HCT116 (cell line): ENCODE data around the gene CSK. TPM values are rescaled to one million over a fixed set of nuclear protein-coding genes. Genes with fewer than 3 reads are reported as not detected.

Experiments used
- ATAC-seq: fragments of 200-7000 bp; cut with Tn5 transposase; 2 replicates; pipeline ENCODE4 v1.9.1; 2020; ENCODE audit warnings: mild to moderate bottlenecking, moderate library complexity
- BruUV-seq: library from RNA; stranded (reverse); fragments of 400-500 nt; replicated peaks from 2 replicates; lab custom pipeline; 2021; lab: Mats Ljungman, UMichigan
- CTCF ChIA-PET: fragments of 300-600 bp; sonication (Branson Sonifier 250); formaldehyde crosslinking; loops from one replicate; lab custom pipeline; 2021; ENCODE audit warnings: antibody characterized with exemption; lab: Charles Lee
- POLR2A ChIA-PET: fragments of 300-600, 350-600 bp; sonication (Branson Sonifier 250); formaldehyde crosslinking; loops from one replicate; lab custom pipeline; 2021; ENCODE audit warnings: antibody characterized with exemption; lab: Charles Lee
- RAD21 ChIA-PET, 2 experiments: fragments of 300-600 bp; sonication (Branson Sonifier 250); formaldehyde crosslinking; loops; one replicate each; lab custom pipeline; 2023; ENCODE audit warnings: low total read pairs in 2 of 2; ENCODE audit not compliant: uncharacterized antibody in 2 of 2, unreplicated experiment in 2 of 2, low non-redundant PET in 1 of 2; lab: Charles Lee
- DNase-seq: peaks from one replicate; pipeline ENCODE4 v3.0.0-alpha.2; 2010; ENCODE audit warnings: low read depth, low spot score
- H2AFZ ChIP-seq: fragments of 200-600 bp; shearing (Covaris generic), sonication (generic); 2 replicates; pipeline ENCODE4 v1.6.1; 2017; ENCODE audit warnings: low read depth, mixed run types, mixed read lengths, antibody characterized with exemption, low read length; ENCODE audit not compliant: poor library complexity, severe bottlenecking
- H3K27ac ChIP-seq: 2 replicates; pipeline ENCODE4 v1.5.1; 2012; ENCODE audit warnings: low read depth, low read length
- H3K27me3 ChIP-seq: fragments of 200-600 bp; sonication (generic); 2 replicates; pipeline ENCODE4 v1.6.1; 2016; ENCODE audit warnings: mixed run types, low read length, mixed read lengths; ENCODE audit not compliant: insufficient read depth
- H3K36me3 ChIP-seq, 2 experiments: fragments of 200-500 bp in 1 of 2; fragments of 200-600 bp in 1 of 2; sonication (Bioruptor generic) in 1 of 2; sonication (generic) in 1 of 2; 2 replicates each; pipeline versions ENCODE4 v1.5.1 to v1.6.1; 2014 to 2016; ENCODE audit warnings: low read length in 2 of 2, inconsistent platforms in 1 of 2, mixed read lengths in 1 of 2, mixed run types in 1 of 2; ENCODE audit not compliant: insufficient read depth in 2 of 2, control insufficient read depth in 1 of 2
- H3K4me1 ChIP-seq, 2 experiments: fragments of 200-600 bp in 1 of 2; sonication (generic) in 1 of 2; 2 replicates each; pipeline versions ENCODE4 v1.5.1 to v1.6.1; 2012 to 2017; ENCODE audit warnings: low read length in 2 of 2, inconsistent platforms in 1 of 2, mild to moderate bottlenecking in 1 of 2, mixed read lengths in 1 of 2, mixed run types in 1 of 2, moderate library complexity in 1 of 2; ENCODE audit not compliant: insufficient read depth in 2 of 2, control insufficient read depth in 1 of 2
- H3K4me2 ChIP-seq: fragments of 200-600 bp; sonication (generic); 2 replicates; pipeline ENCODE4 v1.6.1; 2017; ENCODE audit warnings: mixed run types, low read length, mixed read lengths
- H3K4me3 ChIP-seq, 2 experiments: fragments of 200-600 bp in 1 of 2; sonication (generic) in 1 of 2; replicated peaks in 1 of 2; 2 replicates each; pipeline ENCODE4 v1.5.1; 2011 to 2016; ENCODE audit warnings: low read length in 2 of 2, control low read depth in 1 of 2, low read depth in 1 of 2, mild to moderate bottlenecking in 1 of 2, mixed read lengths in 1 of 2, mixed run types in 1 of 2
- H3K79me2 ChIP-seq: fragments of 200-600 bp; sonication (generic); 2 replicates; pipeline ENCODE4 v1.6.1; 2017; ENCODE audit warnings: mild to moderate bottlenecking, mixed run types, low read length, moderate library complexity, mixed read lengths; ENCODE audit not compliant: insufficient read depth
- H3K9ac ChIP-seq: fragments of 200-600 bp; sonication (generic); 2 replicates; pipeline ENCODE4 v1.6.1; 2016; ENCODE audit warnings: low read length, mixed read lengths
- H3K9me2 ChIP-seq: fragments of 200-600 bp; sonication (generic), shearing (Covaris generic); 2 replicates; pipeline ENCODE4 v1.6.1; 2017; ENCODE audit warnings: mixed run types, mild to moderate bottlenecking, moderate library complexity; ENCODE audit not compliant: insufficient read depth
- H3K9me3 ChIP-seq, 2 experiments: fragments of 200-500 bp in 1 of 2; fragments of 200-600 bp in 1 of 2; sonication (Bioruptor generic) in 1 of 2; sonication (generic) in 1 of 2; 2 replicates each; pipeline ENCODE4 v1.6.1; 2014 to 2017; ENCODE audit warnings: low read length in 2 of 2, mixed read lengths in 2 of 2, inconsistent platforms in 1 of 2, low read depth in 1 of 2, mild to moderate bottlenecking in 1 of 2, mixed run types in 1 of 2, moderate library complexity in 1 of 2; ENCODE audit not compliant: control insufficient read depth in 1 of 2, insufficient read depth in 1 of 2
- H4K20me1 ChIP-seq: fragments of 200-600 bp; sonication (generic), shearing (Covaris generic); 2 replicates; pipeline ENCODE4 v1.6.1; 2017; ENCODE audit warnings: mixed run types, mild to moderate bottlenecking, moderate library complexity; ENCODE audit not compliant: insufficient read depth
- ELF1 ChIP-seq: IDR thresholded peaks from 2 replicates; pipeline ENCODE4 v1.6.1; 2012; ENCODE audit warnings: low read depth, borderline replicate concordance
- POLR2AphosphoS5 ChIP-seq: IDR thresholded peaks from 2 replicates; pipeline ENCODE4 v1.6.1; 2011; ENCODE audit warnings: mild to moderate bottlenecking, low read depth, low read length, moderate library complexity
- RAD21 ChIP-seq: IDR thresholded peaks from 2 replicates; pipeline ENCODE4 v1.6.1; 2012; ENCODE audit warnings: low read depth, mild to moderate bottlenecking
- SIN3A ChIP-seq: IDR thresholded peaks from 2 replicates; pipeline ENCODE4 v1.6.1; 2012; ENCODE audit warnings: low read depth
- SP1 ChIP-seq: IDR thresholded peaks from 2 replicates; pipeline ENCODE4 v1.6.1; 2012; ENCODE audit warnings: low read depth
- intact Hi-C: fragments of 100-400 bp; cut with micrococcal nuclease; formaldehyde crosslinking; loops from 2 replicates; pipeline ENCODE4 v1.10.0; 2022
- total RNA-seq: library from RNA; stranded (reverse); gene quantifications from one replicate; pipeline ENCODE4 v1.2.1, GENCODE V29; 2021; ENCODE audit not compliant: unreplicated experiment
- TF ChIP-seq, protein P1 (sequence below), 3 experiments: fragments of 200-600 bp in 1 of 3; sonication (generic) in 1 of 3; IDR thresholded peaks in 2 of 3; conservative IDR thresholded peaks in 1 of 3; 2 replicates each; pipeline ENCODE4 v1.5.1; 2012 to 2017; ENCODE audit warnings: low read depth in 2 of 3, low read length in 2 of 3, antibody characterized with exemption in 1 of 3, borderline replicate concordance in 1 of 3, control low read depth in 1 of 3, mild to moderate bottlenecking in 1 of 3, mixed read lengths in 1 of 3, mixed run types in 1 of 3, moderate library complexity in 1 of 3; ENCODE audit not compliant: insufficient read depth in 1 of 3

CSK gene
- total RNA-seq, 1 experiment from 2014 or later, result 72.2 TPM

DNA sequence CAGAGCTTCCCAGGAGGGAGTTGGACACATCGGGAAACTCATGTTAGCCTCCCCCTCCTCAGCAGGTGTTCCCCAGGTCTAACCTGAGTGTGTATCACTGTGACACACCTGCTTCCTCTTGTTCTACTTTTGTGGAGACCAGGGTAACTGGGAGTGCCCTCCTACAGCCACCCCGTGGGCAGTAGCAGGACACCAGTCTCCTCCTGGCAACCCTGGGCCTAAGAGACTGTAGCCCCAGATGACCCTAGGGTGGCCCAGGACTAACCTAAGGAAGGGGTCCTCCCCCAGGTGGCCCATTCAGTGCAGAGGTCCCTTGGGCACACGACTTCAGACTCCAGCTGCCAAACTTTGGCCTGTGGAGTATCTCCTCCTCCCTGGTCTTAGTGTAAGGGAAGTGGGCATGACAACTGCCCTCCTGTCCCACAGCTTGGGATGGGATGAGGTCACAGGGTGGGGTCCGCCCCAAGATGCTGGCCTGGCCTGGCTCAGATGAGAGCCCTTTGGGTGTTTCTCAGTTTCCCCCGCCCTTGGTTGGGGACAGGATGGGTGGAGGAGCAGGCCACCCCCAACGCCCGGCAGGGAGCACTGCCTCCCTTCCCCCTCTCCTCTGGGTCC lies 4.8 kb downstream of the CSK start:
- intact Hi-C loops, result loop anchor here (10.0 kb wide), 1 partner anchor 418 kb away; the partner anchor contains the start of gene C15orf39
- ChIA-PET POLR2A (no interaction called here), CTCF (interaction anchor here (1.4 to 2.7 kb wide), 4 partner anchors 8 to 18 kb away, joined by 3 to 12 read pairs (median 6); no protein-coding TSS in a partner anchor), RAD21 (no interaction called here)
- no peaks in the 10 kb centered on the region for H3K27me3 ChIP-seq
- no peak overlapping the region for H3K4me2 ChIP-seq
- peaks cover 90% of the 10 kb centered on the region for H3K79me2 ChIP-seq
- peaks cover 0 to 5% of the 10 kb centered on the region in 2 experiments; a peak in 3 of 4 replicates for H3K36me3 ChIP-seq
- H3K4me3 ChIP-seq, result no peak overlapping the region
- H4K20me1 ChIP-seq, result peaks cover 7% of the 10 kb centered on the region; the same call in 1 of the 2 replicates
- H2AFZ ChIP-seq, result no peak overlapping the region
- peaks cover 20 to 43% of the 10 kb centered on the region in 2 experiments for H3K4me1 ChIP-seq
- no peak overlapping the region for H3K27ac ChIP-seq
- ATAC-seq (no peak), DNase-seq (no peak)
- H3K9me2 ChIP-seq, result no peaks in the 10 kb centered on the region
- no peak overlapping the region for H3K9ac ChIP-seq
- no TSS peak for BruUV-seq
- TF ChIP-seq RAD21 (no peak), SIN3A (no peak), ELF1 (no peak), POLR2AphosphoS5 (no peak), SP1 (no peak)
- TF ChIP-seq, protein P1, sequence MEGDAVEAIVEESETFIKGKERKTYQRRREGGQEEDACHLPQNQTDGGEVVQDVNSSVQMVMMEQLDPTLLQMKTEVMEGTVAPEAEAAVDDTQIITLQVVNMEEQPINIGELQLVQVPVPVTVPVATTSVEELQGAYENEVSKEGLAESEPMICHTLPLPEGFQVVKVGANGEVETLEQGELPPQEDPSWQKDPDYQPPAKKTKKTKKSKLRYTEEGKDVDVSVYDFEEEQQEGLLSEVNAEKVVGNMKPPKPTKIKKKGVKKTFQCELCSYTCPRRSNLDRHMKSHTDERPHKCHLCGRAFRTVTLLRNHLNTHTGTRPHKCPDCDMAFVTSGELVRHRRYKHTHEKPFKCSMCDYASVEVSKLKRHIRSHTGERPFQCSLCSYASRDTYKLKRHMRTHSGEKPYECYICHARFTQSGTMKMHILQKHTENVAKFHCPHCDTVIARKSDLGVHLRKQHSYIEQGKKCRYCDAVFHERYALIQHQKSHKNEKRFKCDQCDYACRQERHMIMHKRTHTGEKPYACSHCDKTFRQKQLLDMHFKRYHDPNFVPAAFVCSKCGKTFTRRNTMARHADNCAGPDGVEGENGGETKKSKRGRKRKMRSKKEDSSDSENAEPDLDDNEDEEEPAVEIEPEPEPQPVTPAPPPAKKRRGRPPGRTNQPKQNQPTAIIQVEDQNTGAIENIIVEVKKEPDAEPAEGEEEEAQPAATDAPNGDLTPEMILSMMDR (IDR thresholded peaks at IDR 0.05 in 2 of 3, conservative IDR thresholded peaks at IDR 0.05 in 1 of 3; ENCODE audit: borderline replicate concordance in 1 of 3, insufficient read depth in 1 of 3, low read depth in 2 of 3, low read length in 2 of 3), result no peak
- H3K9me3 ChIP-seq, result no peaks in the 10 kb centered on the region
